Measurements from ENCODE around the gene CCDC43. TPM values are rescaled to one million over a fixed set of nuclear protein-coding genes. Genes with fewer than 3 reads are reported as not detected.

The CCDC43 gene

GRCh38 chr17:44628243-44629188 lies 61.1 kb downstream of the CCDC43 start:
- DNase-seq (ENCODE audit: low spot score) = peak; percentile 88
- peak overlapping the region; percentile 51 for H2BK120ac ChIP-seq (ENCODE audit: low read depth, low read length)
- H3K27me3 ChIP-seq (ENCODE audit: control insufficient read depth in 3 of 3, insufficient read depth in 3 of 3, low read depth in 1 of 3, low read length in 3 of 3) = peaks cover 0 to 14% (median 0%) of the 10 kb centered on the region in 3 experiments
- H4K8ac ChIP-seq (ENCODE audit: low read depth, low read length) = no peak overlapping the region
- peak overlapping the region; percentile 0 for H3K23ac ChIP-seq (ENCODE audit: low read depth, low read length, poor library complexity)
- H3K27ac ChIP-seq (replicated peaks; ENCODE audit: low read length) = peak overlapping the region; percentile 92
- peak overlapping the region; percentile 50 for H3K9ac ChIP-seq (ENCODE audit: low read depth, low read length, poor library complexity)
- peak overlapping the region; percentile 86 for H2AFZ ChIP-seq (ENCODE audit: low read length)
- H4K91ac ChIP-seq (ENCODE audit: low read depth, low read length, poor library complexity) = no peak overlapping the region
- H3K4ac ChIP-seq (ENCODE audit: low read length) = no peak overlapping the region
- no peaks in the 10 kb centered on the region for H3K79me1 ChIP-seq (ENCODE audit: low read depth, low read length)
- H2BK12ac ChIP-seq (ENCODE audit: low read length) = peak overlapping the region; percentile 77
- peak overlapping the region; percentile 93 for H3K18ac ChIP-seq (ENCODE audit: low read length)
- WGBS, 2 donors (ENCODE audit: extremely low coverage in 2 of 2, insufficient read length in 2 of 2, insufficient replicate concordance in 1 of 2) = no CpG with 5 or more reads among the region's 34 CpGs
- H2AK5ac ChIP-seq (ENCODE audit: low read depth, low read length) = peak overlapping the region; percentile 78
- peak overlapping the region; percentile 77 for H3K4me2 ChIP-seq (ENCODE audit: insufficient read depth, low read length, poor library complexity, severe bottlenecking)
- no peak overlapping the region for H3K14ac ChIP-seq (ENCODE audit: low read length)
- no peaks in the 10 kb centered on the region for H3K9me3 ChIP-seq (replicated peaks in 1 of 2; ENCODE audit: control insufficient read depth in 2 of 2, insufficient read depth in 1 of 2, low read depth in 1 of 2, low read length in 2 of 2)
- peaks cover 11 to 21% of the 10 kb centered on the region in 2 donors for H3K4me1 ChIP-seq (ENCODE audit: control insufficient read depth in 2 of 2, insufficient read depth in 1 of 2, low read depth in 1 of 2, low read length in 2 of 2)
- peak overlapping the region; percentile 88 for H2BK5ac ChIP-seq (ENCODE audit: low read length)
- peak overlapping the region in 1 of 2 donors; percentile 28 for H3K4me3 ChIP-seq (ENCODE audit: low read length in 2 of 2)
- H3K36me3 ChIP-seq (replicated peaks in 1 of 2; ENCODE audit: control insufficient read depth in 2 of 2, insufficient read depth in 2 of 2, low read length in 2 of 2) = no peaks in the 10 kb centered on the region
- H2BK15ac ChIP-seq (ENCODE audit: low read length) = peak overlapping the region; percentile 23

DNA sequence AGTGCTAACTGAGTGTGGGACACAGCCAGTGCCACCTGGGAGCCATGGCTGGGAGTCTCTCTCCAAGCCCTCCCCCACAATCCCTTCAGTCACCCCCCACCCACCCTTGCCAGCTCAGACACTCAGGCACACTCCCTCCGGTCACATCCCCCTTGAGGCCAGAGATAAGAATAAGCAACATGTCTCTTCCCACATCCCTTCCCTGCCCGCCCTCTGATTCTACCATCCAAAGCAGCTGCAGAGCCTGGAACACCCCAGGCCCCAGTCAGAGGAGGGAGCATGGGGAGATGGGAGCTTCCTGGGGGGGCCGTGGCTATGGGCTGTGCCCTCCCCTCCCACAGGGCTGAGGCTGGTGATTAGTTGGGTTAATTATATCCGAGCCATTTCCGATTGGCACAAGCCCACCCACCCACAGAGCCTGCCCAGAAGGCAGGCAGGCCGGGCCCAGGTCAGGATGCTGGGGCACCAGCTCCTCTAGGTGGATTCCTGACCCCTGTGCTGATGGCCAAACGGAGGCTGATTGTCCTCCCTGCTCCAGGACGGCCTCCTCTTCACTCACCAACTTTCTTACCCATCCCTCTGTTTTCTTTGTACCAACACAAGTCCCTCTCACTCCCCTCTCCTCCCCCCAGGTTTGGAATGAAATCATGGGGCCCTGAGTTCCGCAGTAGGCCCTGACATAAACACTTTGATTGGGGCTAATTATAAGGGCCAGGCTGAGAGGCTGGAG lies 61.9 kb downstream of the CCDC43 start:
- no CpG with 5 or more reads among the region's 9 CpGs for WGBS, 2 donors (ENCODE audit: extremely low coverage in 2 of 2, insufficient read length in 2 of 2, insufficient replicate concordance in 1 of 2)
- no peaks in the 10 kb centered on the region for H3K9me3 ChIP-seq (replicated peaks in 1 of 2; ENCODE audit: control insufficient read depth in 2 of 2, insufficient read depth in 1 of 2, low read depth in 1 of 2, low read length in 2 of 2)
- no peak overlapping the region for H4K8ac ChIP-seq (ENCODE audit: low read depth, low read length)
- peak overlapping the region; percentile 93 for H3K18ac ChIP-seq (ENCODE audit: low read length)
- H3K79me1 ChIP-seq (ENCODE audit: low read depth, low read length) = no peaks in the 10 kb centered on the region
- peak overlapping the region; percentile 6 for H2BK15ac ChIP-seq (ENCODE audit: low read length)
- peak overlapping the region; percentile 19 for H4K91ac ChIP-seq (ENCODE audit: low read depth, low read length, poor library complexity)
- H2AK5ac ChIP-seq (ENCODE audit: low read depth, low read length) = peak overlapping the region; percentile 72
- H3K4me2 ChIP-seq (ENCODE audit: insufficient read depth, low read length, poor library complexity, severe bottlenecking) = no peak overlapping the region
- peak overlapping the region; percentile 51 for H2BK120ac ChIP-seq (ENCODE audit: low read depth, low read length)
- H3K4me3 ChIP-seq (ENCODE audit: low read length in 2 of 2) = peak overlapping the region in 1 of 2 donors; percentile 28
- peak overlapping the region; percentile 79 for H3K14ac ChIP-seq (ENCODE audit: low read length)
- DNase-seq (ENCODE audit: low spot score) = no peak
- H3K9ac ChIP-seq (ENCODE audit: low read depth, low read length, poor library complexity) = no peak overlapping the region
- no peak overlapping the region for H3K4ac ChIP-seq (ENCODE audit: low read length)
- H3K27me3 ChIP-seq (ENCODE audit: control insufficient read depth in 3 of 3, insufficient read depth in 3 of 3, low read depth in 1 of 3, low read length in 3 of 3) = peaks cover 0 to 13% (median 0%) of the 10 kb centered on the region in 3 experiments
- H3K36me3 ChIP-seq (replicated peaks in 1 of 2; ENCODE audit: control insufficient read depth in 2 of 2, insufficient read depth in 2 of 2, low read length in 2 of 2) = no peaks in the 10 kb centered on the region
- no peak overlapping the region for H3K23ac ChIP-seq (ENCODE audit: low read depth, low read length, poor library complexity)
- H3K27ac ChIP-seq (replicated peaks; ENCODE audit: low read length) = peak overlapping the region; percentile 92
- H3K4me1 ChIP-seq (ENCODE audit: control insufficient read depth in 2 of 2, insufficient read depth in 1 of 2, low read depth in 1 of 2, low read length in 2 of 2) = peaks cover 11 to 21% of the 10 kb centered on the region in 2 donors
- H2AFZ ChIP-seq (ENCODE audit: low read length) = peak overlapping the region; percentile 86
- H2BK5ac ChIP-seq (ENCODE audit: low read length) = peak overlapping the region; percentile 88
- peak overlapping the region; percentile 53 for H2BK12ac ChIP-seq (ENCODE audit: low read length)

Small RNA genes lying within 50 kb of the gene (small RNA-seq; reads per million reads assigned to genes)
- gene RN7SL819P (ENCODE audit: insufficient read depth) = not detected
- gene SMCO4P1 (ENCODE audit: insufficient read depth) = not detected

Data from neuronal stem cell (in vitro differentiated cells).